CD4-positive, alpha-beta T cell treated with Interleukin-4 for 1 hour (primary cell): ENCODE results near the gene GTF3C4.
"Not testable (repeated sequence)": the region's sequence is repeated elsewhere in the genome, so short reads cannot be mapped to it uniquely, and the experiment has no call there.

Source experiments
- DNase-seq, 2 donors: peaks; one replicate each; pipeline ENCODE4 v3.0.0-alpha.2; 2020 to 2022

The GTF3C4 gene

GRCh38 chr9:132708239-132708638, 38.0 kb downstream of the GTF3C4 start:
- no peak for DNase-seq

GRCh38 chr9:132708769-132709430, 38.6 kb downstream of the GTF3C4 start:
- no peak for DNase-seq

- DNase-seq = no peak
These were observed 40.1 kb downstream of the GTF3C4 start for GRCh38 chr9:132710333-132710732.

- not testable (repeated sequence) for DNase-seq
These were observed 40.9 kb downstream of the GTF3C4 start for GRCh38 chr9:132711152-132711551.

GRCh38 chr9:132711846-132712245, 41.6 kb downstream of the GTF3C4 start:
- no peak for DNase-seq

GRCh38 chr9:132712753-132713152, 42.5 kb downstream of the GTF3C4 start:
- DNase-seq = no peak

GRCh38 chr9:132716007-132716406, 45.7 kb downstream of the GTF3C4 start:
- DNase-seq = no peak

GRCh38 chr9:132717326-132717945, 47.2 kb downstream of the GTF3C4 start:
- no peak for DNase-seq

- not testable (repeated sequence) for DNase-seq
These were observed 48.2 kb downstream of the GTF3C4 start for GRCh38 chr9:132718381-132718928.

GRCh38 chr9:132721661-132722060, 51.4 kb downstream of the GTF3C4 start:
- DNase-seq = no peak

- DNase-seq = no peak
These were observed 52.4 kb downstream of the GTF3C4 start for GRCh38 chr9:132722564-132723065.

- no peak for DNase-seq
These were observed 53.5 kb downstream of the GTF3C4 start for GRCh38 chr9:132723809-132724208.

GRCh38 chr9:132725306-132725705, 55.0 kb downstream of the GTF3C4 start:
- DNase-seq = no peak

- DNase-seq = no peak
These were observed 56.4 kb downstream of the GTF3C4 start for GRCh38 chr9:132726576-132727130.

- DNase-seq = no peak
These were observed 57.8 kb downstream of the GTF3C4 start for GRCh38 chr9:132728071-132728470.

GRCh38 chr9:132728497-132728896, 58.2 kb downstream of the GTF3C4 start:
- DNase-seq = no peak

GRCh38 chr9:132729235-132729890, 59.1 kb downstream of the GTF3C4 start:
- DNase-seq = no peak

- DNase-seq = no peak
These were observed 60.1 kb downstream of the GTF3C4 start for GRCh38 chr9:132730054-132731033.

- no peak for DNase-seq
These were observed 61.0 kb downstream of the GTF3C4 start for GRCh38 chr9:132731230-132731629.

- DNase-seq = no peak
These were observed 62.3 kb downstream of the GTF3C4 start for GRCh38 chr9:132732326-132733259.

GRCh38 chr9:132733260-132733815, 63.1 kb downstream of the GTF3C4 start:
- DNase-seq = no peak
